IMR-90 (cell line): ENCODE measurements around the gene CRACR2B. TPM values are rescaled to one million over a fixed set of nuclear protein-coding genes. Genes with fewer than 3 reads are reported as not detected.

Source experiments
- ATAC-seq: fragments of 200-7000 bp; cut with Tn5 transposase; 2 replicates; pipeline ENCODE4 v1.9.1; 2020; ENCODE audit warnings: low read depth, mild to moderate bottlenecking, moderate library complexity
- BruUV-seq: library from RNA; stranded (reverse); fragments of 400-500 nt; replicated peaks from 2 replicates; lab custom pipeline; 2021; lab: Mats Ljungman, UMichigan
- CTCF ChIA-PET: fragments of 300-600 bp; formaldehyde crosslinking; extraction: SDS; loops from one replicate; lab custom pipeline; 2021; ENCODE audit warnings: antibody characterized with exemption; lab: Yijun Ruan, JAX
- POLR2A ChIA-PET: fragments of 300-600 bp; sonication (Branson Sonifier 250); formaldehyde crosslinking; loops from one replicate; lab custom pipeline; 2022; ENCODE audit warnings: antibody characterized with exemption; ENCODE audit not compliant: unreplicated experiment; lab: Charles Lee
- DNase-seq: peaks from one replicate; pipeline ENCODE4 v3.0.0; 2013
- H2AFZ ChIP-seq: replicated peaks from 2 replicates; pipeline ENCODE3; 2013; ENCODE audit warnings: low read length, mild to moderate bottlenecking; ENCODE audit not compliant: poor library complexity
- H2AK5ac ChIP-seq: 2 replicates; pipeline ENCODE4 v1.6.1; 2013; ENCODE audit warnings: low read depth, low read length, inconsistent platforms
- H2AK9ac ChIP-seq: replicated peaks from 2 replicates; pipeline ENCODE3; 2013; ENCODE audit warnings: mild to moderate bottlenecking, low read depth, low read length, moderate library complexity; ENCODE audit not compliant: poor library complexity
- H2BK120ac ChIP-seq: 2 replicates; pipeline ENCODE4 v1.6.1; 2013; ENCODE audit warnings: low read depth, low read length, inconsistent platforms
- H2BK15ac ChIP-seq: 3 replicates; pipeline ENCODE4 v1.6.1; 2013; ENCODE audit warnings: low read depth, low read length, inconsistent platforms
- H2BK20ac ChIP-seq: 2 replicates; pipeline ENCODE4 v1.6.1; 2013; ENCODE audit warnings: low read depth, mild to moderate bottlenecking, inconsistent platforms, low read length, moderate library complexity
- H2BK5ac ChIP-seq: 2 replicates; pipeline ENCODE4 v1.6.1; 2013; ENCODE audit warnings: mild to moderate bottlenecking, low read depth, low read length, inconsistent platforms; ENCODE audit not compliant: poor library complexity, severe bottlenecking
- H3K14ac ChIP-seq: replicated peaks from 2 replicates; pipeline ENCODE4 v1.6.1; 2013; ENCODE audit warnings: low read depth, low read length, inconsistent platforms
- H3K18ac ChIP-seq: 2 replicates; pipeline ENCODE4 v1.6.1; 2013; ENCODE audit warnings: low read depth, low read length, control low read depth
- H3K23ac ChIP-seq: 2 replicates; pipeline ENCODE4 v1.6.1; 2013; ENCODE audit warnings: low read depth, low read length, inconsistent platforms
- H3K27ac ChIP-seq: 2 replicates; pipeline ENCODE4 v1.5.1; 2013; ENCODE audit warnings: mild to moderate bottlenecking, control low read depth, low read length; ENCODE audit not compliant: insufficient read depth
- H3K27me3 ChIP-seq: 2 replicates; pipeline ENCODE4 v1.6.1; 2013; ENCODE audit warnings: low read length; ENCODE audit not compliant: control insufficient read depth, insufficient read depth
- H3K36me3 ChIP-seq: 2 replicates; pipeline ENCODE4 v1.6.1; 2013; ENCODE audit warnings: low read length, mixed read lengths; ENCODE audit not compliant: control insufficient read depth, insufficient read depth
- H3K4ac ChIP-seq: 2 replicates; pipeline ENCODE4 v1.6.1; 2013; ENCODE audit warnings: low read depth, low read length, inconsistent platforms
- H3K4me1 ChIP-seq: 2 replicates; pipeline ENCODE4 v1.6.1; 2013; ENCODE audit warnings: low read length, mixed read lengths; ENCODE audit not compliant: control insufficient read depth, insufficient read depth
- H3K4me2 ChIP-seq: 2 replicates; pipeline ENCODE4 v1.6.1; 2013; ENCODE audit warnings: low read depth, mild to moderate bottlenecking, control low read depth, low read length, moderate library complexity
- H3K4me3 ChIP-seq: 2 replicates; pipeline ENCODE4 v1.5.1; 2013; ENCODE audit warnings: low read depth, mild to moderate bottlenecking, control low read depth, low read length, moderate library complexity; ENCODE audit not compliant: insufficient read depth
- H3K56ac ChIP-seq: 2 replicates; pipeline ENCODE4 v1.6.1; 2013; ENCODE audit warnings: low read length, inconsistent platforms; ENCODE audit not compliant: insufficient read depth; ENCODE audit errors: extremely low read depth
- H3K79me1 ChIP-seq, 2 experiments: 2 replicates each; pipeline ENCODE4 v1.6.1; 2013; ENCODE audit warnings: low read length in 2 of 2, inconsistent platforms in 1 of 2, low read depth in 1 of 2
- H3K9ac ChIP-seq: 2 replicates; pipeline ENCODE4 v1.6.1; 2013; ENCODE audit warnings: low read depth, low read length, control low read depth
- H3K9me1 ChIP-seq: 2 replicates; pipeline ENCODE4 v1.6.1; 2013; ENCODE audit warnings: low read length, inconsistent platforms; ENCODE audit not compliant: insufficient read depth
- H3K9me3 ChIP-seq: 2 replicates; pipeline ENCODE4 v1.6.1; 2013; ENCODE audit warnings: low read length; ENCODE audit not compliant: control insufficient read depth, insufficient read depth
- H4K20me1 ChIP-seq: 2 replicates; pipeline ENCODE4 v1.6.1; 2013; ENCODE audit warnings: low read length, inconsistent platforms; ENCODE audit not compliant: insufficient read depth
- H4K5ac ChIP-seq: 2 replicates; pipeline ENCODE4 v1.6.1; 2013; ENCODE audit warnings: mild to moderate bottlenecking, low read depth, low read length, control low read depth
- H4K8ac ChIP-seq, 2 experiments: 2 replicates each; pipeline ENCODE4 v1.6.1; 2013; ENCODE audit warnings: low read depth in 2 of 2, low read length in 2 of 2, control low read depth in 1 of 2, inconsistent platforms in 1 of 2
- H4K91ac ChIP-seq: 2 replicates; pipeline ENCODE4 v1.6.1; 2013; ENCODE audit warnings: low read depth, low read length, inconsistent platforms; ENCODE audit not compliant: insufficient read depth
- CHD1 ChIP-seq: IDR thresholded peaks from 2 replicates; pipeline ENCODE4 v1.6.1; 2012; ENCODE audit warnings: low read depth, low read length, improper control_type of control experiment
- MAFK ChIP-seq: IDR thresholded peaks from 2 replicates; pipeline ENCODE4 v1.6.1; 2012; ENCODE audit warnings: low read depth, low read length, improper control_type of control experiment
- MAZ ChIP-seq: IDR thresholded peaks from 2 replicates; pipeline ENCODE4 v1.6.1; 2012; ENCODE audit warnings: low read depth, mild to moderate bottlenecking, low read length, improper control_type of control experiment, moderate library complexity, borderline replicate concordance
- POLR2A ChIP-seq: IDR thresholded peaks from 2 replicates; pipeline ENCODE4 v1.6.1; 2012; ENCODE audit warnings: mild to moderate bottlenecking, low read depth, low read length
- RAD21 ChIP-seq: IDR thresholded peaks from 2 replicates; pipeline ENCODE4 v1.6.1; 2012; ENCODE audit warnings: low read length, improper control_type of control experiment
- WGBS, 2 experiments: methylation state at CpG; one replicate each; pipeline versions ENCODE4 v1.1.5 to v1.1.7; 2013; ENCODE audit warnings: missing lambda C conversion rate in 2 of 2; ENCODE audit not compliant: insufficient read length in 1 of 2; ENCODE audit errors: extremely low coverage in 2 of 2; 5-methylcytosine and 5-hydroxymethylcytosine counted together
- dilution Hi-C: fragments of 300-500 bp; cut with HindIII; formaldehyde crosslinking; loops from one replicate; pipeline ENCODE4 v1.14.3; 2018; ENCODE audit warnings: low sequenced_read_pairs; ENCODE audit not compliant: unreplicated experiment
- in situ Hi-C: fragments of 300-500 bp; cut with MboI; formaldehyde crosslinking; loops from 3 replicates; pipeline ENCODE4 v1.14.3; 2019; ENCODE audit warnings: low sequenced_read_pairs, inconsistent platforms, mixed read lengths
- intact Hi-C: fragments of 100-400 bp; cut with micrococcal nuclease; formaldehyde crosslinking; loops from 2 replicates; pipeline ENCODE4 v1.10.0; 2022
- microRNA-seq, 2 experiments: library from miRNA; stranded (forward) in 1 of 2; unstranded in 1 of 2; fragments of 10-50 nt in 1 of 2; fragments of <30 nt in 1 of 2; gene quantifications in 1 of 2; microRNA quantifications in 1 of 2; one replicate each; pipeline versions ENCODE3 to v1.1.0; 2013 to 2020; ENCODE audit not compliant: insufficient read depth in 1 of 2, insufficient read length in 1 of 2, unreplicated experiment in 1 of 2
- polyA plus RNA-seq, 3 experiments: library from polyadenylated mRNA; depleted of rRNA; stranded (reverse); fragments of >200 nt; gene quantifications; 2 replicates each; pipeline ENCODE4 v1.2.3, GENCODE V29; 2012; ENCODE audit warnings: low replicate concordance in 1 of 3
- small RNA-seq, 5 experiments: library from RNA; depleted of rRNA; stranded (forward); fragments of <200 nt; gene quantifications; one replicate each; pipeline ENCODE3, GENCODE V24; 2012
- total RNA-seq: library from RNA; depleted of rRNA; stranded (reverse); fragments of >200 nt; gene quantifications from 2 replicates; pipeline ENCODE4 v1.2.3, GENCODE V29; 2012; rRNA removed

CRACR2B gene
- total and polyA plus RNA-seq, 2 of the 4 experiments (the other 2 are of a cell fraction) = 0.54 to 2.5 TPM

GRCh38 chr11:880447-880846 is 52.7 kb downstream of the CRACR2B start:
- peak overlapping the region; percentile 37 for H2AK9ac ChIP-seq

More at GRCh38 chr11:880447-880846, 52.7 kb downstream of the CRACR2B start:
- Histone ChIP-seq H2AFZ (no peak overlapping the region), H4K8ac (no peak overlapping the region), H2AK5ac (no peak overlapping the region), H3K79me1 (no peaks in the 10 kb centered on the region), H3K9me1 (no peaks in the 10 kb centered on the region; the same call in 1 of the 2 replicates), H2BK20ac (no peak overlapping the region), H3K27me3 (no peaks in the 10 kb centered on the region), H3K36me3 (peaks cover 12% of the 10 kb centered on the region), H4K91ac (no peak overlapping the region), H3K18ac (no peak overlapping the region), H4K5ac (no peak overlapping the region), H3K23ac (no peak overlapping the region), H3K4me3 (no peak overlapping the region), H2BK15ac (no peak overlapping the region), H3K56ac (no peak overlapping the region), H3K4ac (no peak overlapping the region), H4K20me1 (no peaks in the 10 kb centered on the region; the same call in 1 of the 2 replicates), H2BK120ac (no peak overlapping the region), H3K4me2 (no peak overlapping the region), H2BK5ac (no peak overlapping the region), H3K9me3 (no peaks in the 10 kb centered on the region), H3K14ac (no peak overlapping the region), H3K9ac (no peak overlapping the region), H3K4me1 (no peaks in the 10 kb centered on the region; the same call in 1 of the 2 replicates), H3K27ac (no peak overlapping the region)
- ATAC-seq = no peak
- ChIA-PET POLR2A (no interaction called here), CTCF (no interaction called here)
- in situ Hi-C loops = no loop called here
- no peak for DNase-seq
- dilution Hi-C loops = no loop called here
- intact Hi-C loops = no loop called here
- WGBS, 2 experiments = no CpG with 5 or more reads among the region's 14 CpGs
- TF ChIP-seq POLR2A = no peak
- TF ChIP-seq CHD1 = no peak
- no peak for TF ChIP-seq RAD21
- TF ChIP-seq MAZ = no peak
- TF ChIP-seq MAFK = no peak
- BruUV-seq = no TSS peak

Small RNA genes within 50 kb of the gene (microRNA-seq; reads per million reads assigned to microRNA genes)
- gene SNORA52 (ENCODE audit: insufficient read depth, insufficient read length) = not detected

Small RNA genes within 50 kb of the gene (small RNA-seq; reads per million reads assigned to genes)
- gene SNORA52 = 0 reads per million in 5 experiments

Other genes starting within 250 kb of the CRACR2B start
- gene IRF7, start 212.0 kb upstream of the CRACR2B start, total RNA-seq = 1.4 and 1.6 TPM in 2 replicates
- gene IRF7, start 212.0 kb upstream of the CRACR2B start, polyA plus RNA-seq (2012; rRNA removed) = 4.5 and 5.8 TPM in 2 replicates
- gene CDHR5, start 203.0 kb upstream of the CRACR2B start, total RNA-seq = not detected in 2 replicates
- not detected in 2 replicates for gene CDHR5, start 203.0 kb upstream of the CRACR2B start, polyA plus RNA-seq (2012; rRNA removed)
- gene SCT, start 200.7 kb upstream of the CRACR2B start, total RNA-seq = not detected in 2 replicates
- gene SCT, start 200.7 kb upstream of the CRACR2B start, polyA plus RNA-seq (2012; rRNA removed) = not detected in 2 replicates
- not detected in 2 replicates for gene DRD4, start 190.7 kb upstream of the CRACR2B start, total RNA-seq
- gene DRD4, start 190.7 kb upstream of the CRACR2B start, polyA plus RNA-seq (2012; rRNA removed) = not detected in 2 replicates
- 21.7 and 22.9 TPM in 2 replicates for gene DEAF1, start 132.7 kb upstream of the CRACR2B start, total RNA-seq
- 31.6 and 35.8 TPM in 2 replicates for gene DEAF1, start 132.7 kb upstream of the CRACR2B start, polyA plus RNA-seq (2012; rRNA removed)
- gene TMEM80, start 132.1 kb upstream of the CRACR2B start, total RNA-seq = 5.0 and 5.6 TPM in 2 replicates
- 21.2 and 21.7 TPM in 2 replicates for gene TMEM80, start 132.1 kb upstream of the CRACR2B start, polyA plus RNA-seq (2012; rRNA removed)
- 12.2 and 17.2 TPM in 2 replicates for gene EPS8L2, start 121.7 kb upstream of the CRACR2B start, total RNA-seq
- 38.7 and 39.4 TPM in 2 replicates for gene EPS8L2, start 121.7 kb upstream of the CRACR2B start, polyA plus RNA-seq (2012; rRNA removed)
- gene TALDO1, start 80.5 kb upstream of the CRACR2B start, total RNA-seq = 147 and 156 TPM in 2 replicates
- 210 and 228 TPM in 2 replicates for gene TALDO1, start 80.5 kb upstream of the CRACR2B start, polyA plus RNA-seq (2012; rRNA removed)
- gene GATD1, start 50.4 kb upstream of the CRACR2B start, total RNA-seq = 3.0 and 4.2 TPM in 2 replicates
- 48.1 and 52.5 TPM in 2 replicates for gene GATD1, start 50.4 kb upstream of the CRACR2B start, polyA plus RNA-seq (2012; rRNA removed)
- 0.83 and 0.90 TPM in 2 replicates for gene CEND1, start 37.8 kb upstream of the CRACR2B start, total RNA-seq
- 4.0 and 5.0 TPM in 2 replicates for gene CEND1, start 37.8 kb upstream of the CRACR2B start, polyA plus RNA-seq (2012; rRNA removed)
- 7.2 and 8.2 TPM in 2 replicates for gene SLC25A22, start 29.6 kb upstream of the CRACR2B start, total RNA-seq
- gene SLC25A22, start 29.6 kb upstream of the CRACR2B start, polyA plus RNA-seq (2012; rRNA removed) = 41.3 and 48.8 TPM in 2 replicates
- gene PIDD1, start 22.7 kb upstream of the CRACR2B start, total RNA-seq = 0.56 and 1.3 TPM in 2 replicates
- 16.4 and 20.3 TPM in 2 replicates for gene PIDD1, start 22.7 kb upstream of the CRACR2B start, polyA plus RNA-seq (2012; rRNA removed)
- 59.9 and 95.0 TPM in 2 replicates for gene RPLP2, start 18.0 kb upstream of the CRACR2B start, total RNA-seq
- 1,851 and 1,897 TPM in 2 replicates for gene RPLP2, start 18.0 kb upstream of the CRACR2B start, polyA plus RNA-seq (2012; rRNA removed)
- 7.0 and 7.2 TPM in 2 replicates for gene PNPLA2, start 9.0 kb upstream of the CRACR2B start, total RNA-seq
- 94.3 and 109 TPM in 2 replicates for gene PNPLA2, start 9.0 kb upstream of the CRACR2B start, polyA plus RNA-seq (2012; rRNA removed)
- gene CD151, start 5.0 kb downstream of the CRACR2B start, total RNA-seq = 789 and 1,150 TPM in 2 replicates
- gene CD151, start 5.0 kb downstream of the CRACR2B start, polyA plus RNA-seq (2012; rRNA removed) = 1,267 and 1,435 TPM in 2 replicates
- 44.4 and 123 TPM in 2 replicates for gene POLR2L, start 14.6 kb downstream of the CRACR2B start, total RNA-seq
- 416 and 907 TPM in 2 replicates for gene POLR2L, start 14.6 kb downstream of the CRACR2B start, polyA plus RNA-seq (2012; rRNA removed)
- gene TSPAN4, start 14.9 kb downstream of the CRACR2B start, total RNA-seq = 143 and 161 TPM in 2 replicates
- 293 and 327 TPM in 2 replicates for gene TSPAN4, start 14.9 kb downstream of the CRACR2B start, polyA plus RNA-seq (2012; rRNA removed)
- gene CHID1, start 82.9 kb downstream of the CRACR2B start, total RNA-seq = 30.3 and 34.2 TPM in 2 replicates
- gene CHID1, start 82.9 kb downstream of the CRACR2B start, polyA plus RNA-seq (2012; rRNA removed) = 121 and 140 TPM in 2 replicates
- gene AP2A2, start 98.0 kb downstream of the CRACR2B start, total RNA-seq = 19.9 and 20.3 TPM in 2 replicates
- 49.0 and 53.6 TPM in 2 replicates for gene AP2A2, start 98.0 kb downstream of the CRACR2B start, polyA plus RNA-seq (2012; rRNA removed)
- gene MUC6, start 208.8 kb downstream of the CRACR2B start, total RNA-seq = not detected in 2 replicates
- gene MUC6, start 208.8 kb downstream of the CRACR2B start, polyA plus RNA-seq (2012; rRNA removed) = not detected in 2 replicates
- not detected in 2 replicates for gene MUC2, start 247.0 kb downstream of the CRACR2B start, total RNA-seq
- not detected in 2 replicates for gene MUC2, start 247.0 kb downstream of the CRACR2B start, polyA plus RNA-seq (2012; rRNA removed)